GM12891 (cell line): ENCODE measurements around the gene SRGAP2B.
"Not testable (repeated sequence)": the region's sequence is repeated elsewhere in the genome, so short reads cannot be mapped to it uniquely, and the experiment has no call there.

Experiments used
- DNase-seq: peaks from one replicate; pipeline ENCODE4 v3.0.0; 2011; ENCODE audit warnings: low spot score; ENCODE audit not compliant: insufficient read length
- FAIRE-seq: peaks from 2 replicates; lab custom pipeline; 2011; peaks lifted over from hg19 to GRCh38; lab: Jason Lieb, UNC

SRGAP2B gene

GRCh38 chr1:145094655-145095211 lies 395 bp downstream of the SRGAP2B start:
- FAIRE-seq, DNase-seq: not testable (repeated sequence)

GRCh38 chr1:145093517-145094149 lies 1.5 kb downstream of the SRGAP2B start:
- not testable (repeated sequence) for FAIRE-seq, DNase-seq

GRCh38 chr1:145082483-145083255 lies 12.5 kb downstream of the SRGAP2B start:
- FAIRE-seq, DNase-seq: not testable (repeated sequence)

GRCh38 chr1:145080193-145080592 lies 14.9 kb downstream of the SRGAP2B start:
- not testable (repeated sequence) for DNase-seq, FAIRE-seq

GRCh38 chr1:145079737-145080136 lies 15.4 kb downstream of the SRGAP2B start:
- FAIRE-seq, DNase-seq: not testable (repeated sequence)

GRCh38 chr1:145078787-145079370 lies 16.2 kb downstream of the SRGAP2B start:
- FAIRE-seq, DNase-seq: not testable (repeated sequence)

GRCh38 chr1:145077872-145078786 lies 17.0 kb downstream of the SRGAP2B start:
- not testable (repeated sequence) for DNase-seq, FAIRE-seq

GRCh38 chr1:145076877-145077276 lies 18.3 kb downstream of the SRGAP2B start:
- FAIRE-seq = not testable (repeated sequence)

GRCh38 chr1:145074021-145074559 lies 21.0 kb downstream of the SRGAP2B start:
- FAIRE-seq, DNase-seq: not testable (repeated sequence)

More at GRCh38 chr1:145076877-145077276, 18.3 kb downstream of the SRGAP2B start:
- DNase-seq = not testable (repeated sequence)

GRCh38 chr1:145071569-145071968 lies 23.6 kb downstream of the SRGAP2B start:
- not testable (repeated sequence) for DNase-seq, FAIRE-seq

- DNase-seq, FAIRE-seq: not testable (repeated sequence)
These were observed 28.6 kb downstream of the SRGAP2B start for GRCh38 chr1:145066486-145066885.

- FAIRE-seq, DNase-seq: not testable (repeated sequence)
These were observed 29.8 kb downstream of the SRGAP2B start for GRCh38 chr1:145065194-145065826.

GRCh38 chr1:145063941-145064648 lies 31.0 kb downstream of the SRGAP2B start:
- DNase-seq, FAIRE-seq: not testable (repeated sequence)

GRCh38 chr1:145063285-145063684 lies 31.8 kb downstream of the SRGAP2B start:
- DNase-seq, FAIRE-seq: not testable (repeated sequence)

- not testable (repeated sequence) for DNase-seq, FAIRE-seq
These were observed 36.9 kb downstream of the SRGAP2B start for GRCh38 chr1:145058184-145058583.

- not testable (repeated sequence) for FAIRE-seq, DNase-seq
These were observed 39.8 kb downstream of the SRGAP2B start for GRCh38 chr1:145055217-145055760.

GRCh38 chr1:145053428-145053827 lies 41.7 kb downstream of the SRGAP2B start:
- DNase-seq, FAIRE-seq: not testable (repeated sequence)
